ENCODE results near the gene RALGAPB.

The RALGAPB gene

DNA sequence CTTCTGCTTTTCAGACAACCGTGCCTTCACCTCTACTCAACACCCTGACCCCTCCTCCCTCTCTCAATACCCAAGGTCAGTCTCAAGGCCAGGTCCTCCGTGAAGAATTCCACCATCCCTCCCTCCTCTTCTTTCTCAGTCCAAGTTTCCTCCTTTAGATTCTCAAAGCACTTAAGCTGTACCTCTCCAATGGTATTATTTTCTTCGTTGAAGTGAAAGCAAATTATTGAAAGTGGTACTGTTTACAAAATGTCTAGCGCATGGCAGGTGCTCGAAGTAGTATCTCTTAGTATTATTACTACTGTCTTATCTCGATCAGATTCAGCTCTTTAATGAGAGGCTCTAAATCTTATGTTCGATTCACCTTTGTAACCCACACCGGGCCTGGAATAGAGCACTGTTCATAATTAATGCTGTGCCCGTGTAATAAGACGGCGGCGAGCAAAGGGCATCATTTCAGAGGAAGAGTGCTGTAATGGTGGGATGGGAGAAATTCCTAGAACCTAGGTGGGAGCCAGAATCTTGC, 593 bp upstream of the RALGAPB start:
- ChIA-PET POLR2A (interaction anchor here (0.9 to 1.4 kb wide), 3 partner anchors 13 to 37 kb away, joined by 3 to 5 read pairs (median 4); partner anchors contain the start of gene SNHG17), CTCF (interaction anchor here (0.7 to 7.0 kb wide), 13 partner anchors 7 to 290 kb away, joined by 3 to 60 read pairs (median 4); partner anchors contain the start of gene SNHG17)
- no peak for DNase-seq (ENCODE audit: extremely low spot score)
- TF ChIP-seq, protein P1, sequence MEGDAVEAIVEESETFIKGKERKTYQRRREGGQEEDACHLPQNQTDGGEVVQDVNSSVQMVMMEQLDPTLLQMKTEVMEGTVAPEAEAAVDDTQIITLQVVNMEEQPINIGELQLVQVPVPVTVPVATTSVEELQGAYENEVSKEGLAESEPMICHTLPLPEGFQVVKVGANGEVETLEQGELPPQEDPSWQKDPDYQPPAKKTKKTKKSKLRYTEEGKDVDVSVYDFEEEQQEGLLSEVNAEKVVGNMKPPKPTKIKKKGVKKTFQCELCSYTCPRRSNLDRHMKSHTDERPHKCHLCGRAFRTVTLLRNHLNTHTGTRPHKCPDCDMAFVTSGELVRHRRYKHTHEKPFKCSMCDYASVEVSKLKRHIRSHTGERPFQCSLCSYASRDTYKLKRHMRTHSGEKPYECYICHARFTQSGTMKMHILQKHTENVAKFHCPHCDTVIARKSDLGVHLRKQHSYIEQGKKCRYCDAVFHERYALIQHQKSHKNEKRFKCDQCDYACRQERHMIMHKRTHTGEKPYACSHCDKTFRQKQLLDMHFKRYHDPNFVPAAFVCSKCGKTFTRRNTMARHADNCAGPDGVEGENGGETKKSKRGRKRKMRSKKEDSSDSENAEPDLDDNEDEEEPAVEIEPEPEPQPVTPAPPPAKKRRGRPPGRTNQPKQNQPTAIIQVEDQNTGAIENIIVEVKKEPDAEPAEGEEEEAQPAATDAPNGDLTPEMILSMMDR (IDR thresholded peaks at IDR 0.05; ENCODE audit: control extremely low read depth, extremely low read depth, low read depth, missing control alignments): no peak

DNA sequence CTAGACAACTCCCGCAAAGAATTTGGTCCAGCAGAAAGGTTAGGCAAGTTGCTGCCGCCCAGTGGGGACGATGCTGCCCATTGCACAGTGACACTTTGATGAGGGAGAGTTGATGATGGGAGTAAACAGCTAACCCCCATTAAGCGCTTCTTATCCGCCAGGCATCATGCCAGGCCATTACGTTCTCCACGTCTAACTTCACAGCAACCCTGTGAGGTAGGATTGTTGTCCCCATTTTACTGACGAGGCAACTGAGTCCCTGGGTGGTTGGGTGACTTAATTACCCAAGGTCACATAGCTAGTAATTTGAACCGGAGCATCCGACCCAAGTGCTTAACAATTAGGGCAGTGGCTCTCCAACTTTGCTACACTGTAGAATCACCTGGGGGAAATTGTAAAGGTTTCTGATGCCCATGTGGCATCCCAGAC, 738 bp downstream of the RALGAPB start:
- TF ChIP-seq, protein P1 (IDR thresholded peaks at IDR 0.05; ENCODE audit: control extremely low read depth, extremely low read depth, low read depth, missing control alignments): no peak
- POLR2A ChIA-PET: no interaction called here
- DNase-seq (ENCODE audit: extremely low spot score): no peak
- CTCF ChIA-PET: interaction anchor here (1.2 to 7.0 kb wide), 7 partner anchors 8 to 160 kb away, joined by 3 to 60 read pairs (median 8); partner anchors contain the start of gene SNHG17

DNA sequence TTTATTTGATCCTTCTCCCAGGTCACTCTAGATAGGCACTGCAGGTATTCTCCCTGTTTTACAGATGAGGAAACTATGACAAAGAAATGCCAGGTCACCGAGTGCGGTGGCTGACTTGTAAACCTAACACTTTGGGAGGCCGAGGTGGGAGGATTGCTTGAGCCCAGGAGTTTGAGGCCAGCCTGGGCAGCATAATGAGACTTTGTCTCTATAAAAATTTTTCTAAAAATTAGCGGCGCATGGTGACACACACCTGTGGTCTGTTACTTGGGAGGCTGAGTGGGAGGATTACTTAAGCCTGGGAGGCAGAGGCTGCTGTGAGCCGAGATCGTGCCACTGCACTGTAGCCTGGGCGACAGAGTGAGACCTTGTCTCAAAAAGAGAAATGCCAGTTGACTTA, 5.1 kb downstream of the RALGAPB start:
- no peak for DNase-seq (ENCODE audit: extremely low spot score)
- ChIA-PET POLR2A (no interaction called here), CTCF (interaction anchor here (0.8 to 7.0 kb wide), 2 partner anchors 31 to 41 kb away, joined by 3 to 60 read pairs; no protein-coding TSS in a partner anchor)
- TF ChIP-seq, protein P1 (IDR thresholded peaks at IDR 0.05; ENCODE audit: control extremely low read depth, extremely low read depth, low read depth, missing control alignments): no peak

DNA sequence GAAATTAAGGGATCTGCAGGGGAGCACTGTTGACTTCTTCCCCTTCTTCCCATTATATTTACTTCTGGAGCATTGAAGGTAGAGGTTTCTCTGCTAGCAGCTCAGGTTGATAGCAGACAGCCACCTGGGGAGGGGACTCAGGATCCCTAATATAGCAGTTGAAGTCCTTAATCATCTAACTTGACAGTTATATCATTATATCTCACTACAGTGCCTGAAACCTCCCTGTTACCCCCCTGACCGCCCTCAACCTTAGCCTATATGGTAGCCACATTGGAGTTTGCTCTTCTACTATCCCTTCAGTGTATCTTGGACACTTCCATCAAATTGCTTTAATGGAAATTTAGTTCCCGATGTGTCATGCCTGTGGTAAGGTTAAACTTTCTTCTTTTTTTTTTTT, 7.0 kb downstream of the RALGAPB start:
- DNase-seq (ENCODE audit: extremely low spot score): no peak
- POLR2A ChIA-PET: no interaction called here
- CTCF ChIA-PET: interaction anchor here (1.3 to 1.5 kb wide), 2 partner anchors 9 to 11 kb away, joined by 3 to 5 read pairs; no protein-coding TSS in a partner anchor
- TF ChIP-seq, protein P1 (IDR thresholded peaks at IDR 0.05; ENCODE audit: control extremely low read depth, extremely low read depth, low read depth, missing control alignments): no peak

DNA sequence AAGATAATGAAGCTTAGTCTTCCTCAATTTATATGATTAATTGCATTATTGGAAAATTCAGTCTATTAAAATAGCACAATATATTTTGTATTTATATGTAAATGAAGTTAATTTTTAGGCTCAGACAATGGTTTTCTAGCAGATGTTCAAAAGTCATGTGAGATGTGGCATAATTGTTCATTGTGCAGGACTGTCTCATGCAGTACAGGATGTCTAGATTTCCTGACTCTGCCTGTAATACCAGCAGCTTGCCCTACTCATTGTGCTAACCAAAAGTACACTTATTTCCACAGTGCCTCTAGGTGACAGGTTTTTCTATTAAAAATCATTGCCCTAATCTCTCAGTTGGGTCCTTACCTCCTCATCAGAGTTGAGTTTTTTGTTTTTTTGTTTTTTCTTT, 12.4 kb downstream of the RALGAPB start:
- DNase-seq (ENCODE audit: extremely low spot score): no peak
- TF ChIP-seq, protein P1 (IDR thresholded peaks at IDR 0.05; ENCODE audit: control extremely low read depth, extremely low read depth, low read depth, missing control alignments): no peak
- POLR2A ChIA-PET: interaction anchor here (1.1 kb wide), 1 partner anchor 13 kb away, joined by 5 read pairs; the partner anchor contains the start of gene RALGAPB
- CTCF ChIA-PET: interaction anchor here (1.1 to 1.3 kb wide), 2 partner anchors 11 to 17 kb away, joined by 3 read pairs; no protein-coding TSS in a partner anchor

DNA sequence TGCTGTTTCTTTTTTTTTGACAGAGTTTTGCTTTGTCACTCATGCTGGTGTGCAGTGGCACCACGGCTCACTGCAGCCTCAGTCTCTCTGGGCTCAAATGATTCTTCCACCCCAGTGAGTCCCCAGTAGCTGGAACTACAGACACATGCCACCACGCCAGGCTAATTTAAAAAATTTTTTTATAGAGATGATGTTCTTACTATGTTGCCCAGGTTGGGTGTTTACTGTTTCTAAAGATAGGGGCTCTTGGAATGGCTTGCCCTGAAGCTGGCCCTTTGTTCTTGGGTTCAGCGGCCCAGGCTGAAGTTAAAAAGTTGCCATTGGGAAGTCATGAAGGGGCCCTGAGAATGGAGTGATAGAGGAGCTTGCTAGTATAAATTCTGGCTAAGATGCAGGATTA, 16.5 kb downstream of the RALGAPB start:
- ChIA-PET CTCF (interaction anchor here (1.2 to 1.5 kb wide), 3 partner anchors 10 to 17 kb away, joined by 3 to 5 read pairs (median 4); partner anchors contain the start of gene RALGAPB), POLR2A (no interaction called here)
- no peak for DNase-seq (ENCODE audit: extremely low spot score)
- TF ChIP-seq, protein P1 (IDR thresholded peaks at IDR 0.05; ENCODE audit: control extremely low read depth, extremely low read depth, low read depth, missing control alignments): no peak
